ENCODE data around the gene ZNF217.
"Not testable (repeated sequence)": the region's sequence is repeated elsewhere in the genome, so short reads cannot be mapped to it uniquely, and the experiment has no call there.

Gene ZNF217

DNA sequence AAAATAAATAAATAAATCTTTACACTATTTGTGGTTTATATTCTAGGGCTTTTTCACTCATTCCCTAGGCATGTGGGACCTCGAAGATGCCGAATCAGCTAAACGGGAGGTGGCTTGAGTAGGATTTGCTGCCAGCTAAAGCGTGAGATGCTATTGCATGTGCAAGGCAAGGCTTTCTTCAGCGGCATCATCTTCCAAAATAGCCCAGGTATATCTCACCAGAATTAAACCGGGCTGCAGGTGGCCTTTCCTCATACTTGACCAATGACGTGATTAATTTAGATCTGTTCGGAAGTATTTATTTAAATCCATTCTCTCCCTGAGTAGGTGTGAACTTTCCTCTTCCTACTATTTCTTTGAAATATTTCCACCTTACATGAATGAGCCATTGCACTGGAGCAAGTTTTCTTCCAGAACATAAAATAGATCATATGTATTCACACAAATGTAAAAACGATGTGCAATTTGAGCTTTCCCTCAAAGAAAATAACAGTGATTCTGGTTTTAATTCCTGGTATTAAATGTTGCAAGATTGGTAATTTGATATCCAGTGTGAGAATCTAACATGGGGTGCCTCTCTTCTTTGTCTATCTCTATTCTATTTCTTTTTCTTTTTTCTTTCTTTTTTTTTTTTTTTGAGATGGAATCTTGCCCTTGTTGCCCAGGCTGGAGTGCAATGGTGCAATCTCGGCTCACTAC lies 24.3 kb upstream of the ZNF217 start:
- peaks cover 19% of the 10 kb centered on the region for H3K4me1 ChIP-seq (ENCODE audit: insufficient read depth, low read length)
- no peaks in the 10 kb centered on the region for H3K27me3 ChIP-seq (ENCODE audit: control insufficient read depth in 1 of 2, insufficient read depth in 2 of 2, low read length in 2 of 2)
- no peaks in the 10 kb centered on the region for H3K36me3 ChIP-seq (ENCODE audit: insufficient read depth, low read length)
- H3K27ac ChIP-seq (ENCODE audit: low read depth, low read length) = no peak overlapping the region
- H3K9ac ChIP-seq (ENCODE audit: low read length) = no peak overlapping the region
- H3K9me3 ChIP-seq (ENCODE audit: low read length) = no peaks in the 10 kb centered on the region
- H3K4me3 ChIP-seq (ENCODE audit: low read depth in 1 of 2, low read length in 2 of 2) = no peak overlapping the region

GRCh38 chr20:53616489-53616888 lies 22.9 kb upstream of the ZNF217 start:
- H3K9me3 ChIP-seq (ENCODE audit: low read length); H3K27ac ChIP-seq (ENCODE audit: low read depth, low read length); H3K4me3 ChIP-seq (ENCODE audit: low read depth in 1 of 2, low read length in 2 of 2); H3K36me3 ChIP-seq (ENCODE audit: insufficient read depth, low read length); H3K4me1 ChIP-seq (ENCODE audit: insufficient read depth, low read length); H3K9ac ChIP-seq (ENCODE audit: low read length); H3K27me3 ChIP-seq (ENCODE audit: control insufficient read depth in 1 of 2, insufficient read depth in 2 of 2, low read length in 2 of 2): not testable (repeated sequence)

DNA sequence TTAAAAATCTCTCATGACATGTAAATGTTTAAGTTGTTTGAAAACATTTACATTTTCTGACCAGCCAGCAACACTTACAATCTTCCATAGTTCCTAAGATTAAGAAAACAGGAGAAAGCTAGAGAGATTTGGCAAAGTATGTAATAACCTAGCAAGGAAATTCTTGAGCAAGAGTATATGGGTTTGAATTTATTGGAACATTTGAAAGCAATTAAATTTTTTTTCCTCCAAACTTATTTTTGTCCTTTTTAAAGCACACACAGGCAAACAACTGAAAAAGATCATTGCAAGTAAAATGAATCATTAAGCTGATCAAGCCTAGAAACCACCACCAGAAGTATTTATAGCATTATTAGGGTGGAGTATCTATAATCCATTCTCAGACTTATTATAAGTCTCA lies 20.1 kb upstream of the ZNF217 start:
- no peaks in the 10 kb centered on the region for H3K27me3 ChIP-seq (ENCODE audit: control insufficient read depth in 1 of 2, insufficient read depth in 2 of 2, low read length in 2 of 2)
- no peak overlapping the region for H3K27ac ChIP-seq (ENCODE audit: low read depth, low read length)
- no peak overlapping the region for H3K4me3 ChIP-seq (ENCODE audit: low read depth in 1 of 2, low read length in 2 of 2)
- H3K4me1 ChIP-seq (ENCODE audit: insufficient read depth, low read length) = peaks cover 10% of the 10 kb centered on the region
- no peak overlapping the region for H3K9ac ChIP-seq (ENCODE audit: low read length)
- H3K9me3 ChIP-seq (ENCODE audit: low read length) = no peaks in the 10 kb centered on the region
- H3K36me3 ChIP-seq (ENCODE audit: insufficient read depth, low read length) = no peaks in the 10 kb centered on the region

DNA sequence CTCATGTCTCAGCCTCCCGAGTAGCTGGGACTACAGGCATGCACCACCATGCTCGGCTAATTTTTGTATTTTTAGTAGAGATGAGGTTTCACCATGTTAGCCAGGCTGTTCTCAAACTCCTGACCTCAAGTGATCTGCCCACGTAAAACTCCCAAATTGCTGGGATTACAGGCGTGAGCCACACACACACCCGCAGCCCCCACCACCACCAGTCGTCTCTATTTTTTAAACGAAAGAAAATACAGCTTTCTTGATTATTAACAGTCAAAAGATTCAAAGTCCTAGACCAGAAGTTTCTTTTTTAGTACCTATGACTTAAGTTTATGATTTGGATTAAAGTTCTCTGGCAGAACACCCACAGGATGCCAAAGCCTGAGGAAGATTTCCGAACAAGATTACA lies 18.6 kb upstream of the ZNF217 start:
- H3K9ac ChIP-seq (ENCODE audit: low read length); H3K27ac ChIP-seq (ENCODE audit: low read depth, low read length); H3K4me3 ChIP-seq (ENCODE audit: low read depth in 1 of 2, low read length in 2 of 2); H3K27me3 ChIP-seq (ENCODE audit: control insufficient read depth in 1 of 2, insufficient read depth in 2 of 2, low read length in 2 of 2); H3K36me3 ChIP-seq (ENCODE audit: insufficient read depth, low read length); H3K9me3 ChIP-seq (ENCODE audit: low read length): not testable (repeated sequence)
- peaks cover 10% of the 10 kb centered on the region for H3K4me1 ChIP-seq (ENCODE audit: insufficient read depth, low read length)

GRCh38 chr20:53611449-53611894 lies 17.8 kb upstream of the ZNF217 start:
- H3K27me3 ChIP-seq (ENCODE audit: control insufficient read depth in 1 of 2, insufficient read depth in 2 of 2, low read length in 2 of 2) = no peaks in the 10 kb centered on the region
- no peaks in the 10 kb centered on the region for H3K9me3 ChIP-seq (ENCODE audit: low read length)
- H3K4me1 ChIP-seq (ENCODE audit: insufficient read depth, low read length) = peaks cover 10% of the 10 kb centered on the region
- no peak overlapping the region for H3K27ac ChIP-seq (ENCODE audit: low read depth, low read length)
- no peak overlapping the region for H3K9ac ChIP-seq (ENCODE audit: low read length)
- no peaks in the 10 kb centered on the region for H3K36me3 ChIP-seq (ENCODE audit: insufficient read depth, low read length)
- no peak overlapping the region for H3K4me3 ChIP-seq (ENCODE audit: low read depth in 1 of 2, low read length in 2 of 2)

DNA sequence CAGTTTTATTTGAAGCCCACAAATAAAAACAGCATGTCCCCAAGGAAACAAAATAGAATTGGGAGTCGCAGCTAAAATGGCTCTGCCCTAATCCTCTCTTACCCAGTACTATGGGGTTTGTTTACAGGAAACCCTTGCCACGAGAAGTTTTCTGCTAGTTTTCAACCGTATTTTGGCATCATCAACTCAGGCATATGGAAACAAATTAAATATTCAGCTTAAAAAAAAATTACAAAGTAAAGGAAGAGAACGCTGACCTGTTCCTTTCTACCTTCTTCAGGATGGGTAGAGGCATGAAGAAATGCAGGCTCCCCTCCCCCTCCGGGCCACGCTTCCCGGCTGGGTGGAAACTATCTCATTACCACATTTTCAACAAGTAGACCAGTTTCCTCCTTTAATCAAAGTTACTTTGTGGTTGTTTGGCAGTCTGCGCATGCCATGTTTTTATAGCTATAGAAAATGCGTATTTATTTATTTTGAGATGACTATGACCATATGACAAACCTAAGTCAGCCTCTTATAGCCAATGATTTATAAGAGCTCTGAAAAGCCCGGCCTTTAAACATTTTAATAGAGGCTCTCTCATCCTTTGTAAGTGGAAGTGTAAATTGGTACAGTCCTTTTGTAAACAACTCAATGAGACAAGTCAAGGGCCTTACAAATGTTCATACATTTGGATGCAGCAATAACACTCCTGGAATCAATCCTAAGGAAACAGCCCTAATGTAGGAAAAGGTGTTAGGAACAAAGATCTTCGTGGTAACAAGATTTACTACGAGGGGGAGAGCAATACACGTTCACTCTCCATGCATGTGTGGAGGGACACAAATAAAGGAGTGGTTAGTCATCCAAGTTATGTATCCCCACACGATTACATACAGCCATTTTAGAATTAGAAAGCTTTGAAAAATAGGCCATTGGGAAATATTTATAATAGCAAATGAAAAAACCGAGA lies 16.1 kb upstream of the ZNF217 start:
- H3K27ac ChIP-seq (ENCODE audit: low read depth, low read length) = no peak overlapping the region
- H3K9ac ChIP-seq (ENCODE audit: low read length) = no peak overlapping the region
- H3K27me3 ChIP-seq (ENCODE audit: control insufficient read depth in 1 of 2, insufficient read depth in 2 of 2, low read length in 2 of 2) = no peaks in the 10 kb centered on the region
- peaks cover 10% of the 10 kb centered on the region for H3K4me1 ChIP-seq (ENCODE audit: insufficient read depth, low read length)
- H3K4me3 ChIP-seq (ENCODE audit: low read depth in 1 of 2, low read length in 2 of 2) = no peak overlapping the region
- no peaks in the 10 kb centered on the region for H3K9me3 ChIP-seq (ENCODE audit: low read length)
- H3K36me3 ChIP-seq (ENCODE audit: insufficient read depth, low read length) = no peaks in the 10 kb centered on the region

DNA sequence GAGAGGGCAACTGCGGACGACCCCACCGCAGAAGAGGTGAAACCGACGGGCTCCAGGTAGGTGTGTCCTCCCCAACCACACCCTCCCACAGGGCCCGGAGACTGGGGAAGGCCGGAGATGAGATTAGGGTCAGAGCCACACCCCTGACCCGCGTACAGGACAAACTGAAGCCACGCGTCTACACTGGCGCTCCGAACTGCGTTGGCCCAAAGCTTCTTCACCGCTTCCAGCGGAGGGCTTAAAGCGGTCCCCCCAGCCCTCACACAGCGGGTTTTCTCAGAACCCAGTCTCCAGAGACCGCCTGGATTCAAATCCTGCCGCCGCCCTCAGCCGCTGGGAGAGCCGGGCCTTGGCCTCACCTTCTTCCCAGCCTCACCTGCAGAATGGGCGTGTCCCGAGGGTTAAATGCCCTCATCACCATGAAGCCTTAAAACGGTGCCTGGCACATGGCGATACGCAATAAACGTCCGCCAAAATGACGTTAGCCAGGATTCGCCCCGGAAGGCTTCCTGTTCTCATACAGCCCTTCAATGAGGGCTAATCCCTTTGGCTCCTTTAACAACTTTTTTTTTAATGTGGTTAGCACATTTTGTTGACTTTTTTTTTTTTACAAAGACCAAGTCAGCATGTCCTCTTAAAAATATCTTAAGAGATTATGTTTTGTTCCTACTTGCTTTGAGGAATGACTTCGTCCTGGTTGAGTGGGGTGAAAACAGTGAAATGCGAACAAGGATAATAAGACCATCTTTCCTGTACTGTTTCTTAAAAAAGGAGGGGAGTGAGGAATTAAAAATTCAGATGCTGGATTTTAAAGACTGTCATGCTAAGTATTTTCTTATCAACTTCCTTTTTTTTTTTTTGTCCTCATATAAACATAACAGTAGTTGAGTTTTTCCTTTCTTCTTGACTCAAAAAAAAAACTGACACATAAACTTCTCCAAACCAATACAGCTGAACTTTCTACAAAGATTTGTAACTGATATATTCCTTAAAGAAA lies 15.1 kb upstream of the ZNF217 start:
- H3K4me1 ChIP-seq (ENCODE audit: insufficient read depth, low read length) = peaks cover 10% of the 10 kb centered on the region
- H3K9me3 ChIP-seq (ENCODE audit: low read length) = no peaks in the 10 kb centered on the region
- no peak overlapping the region for H3K4me3 ChIP-seq (ENCODE audit: low read depth in 1 of 2, low read length in 2 of 2)
- H3K27me3 ChIP-seq (ENCODE audit: control insufficient read depth in 1 of 2, insufficient read depth in 2 of 2, low read length in 2 of 2) = no peaks in the 10 kb centered on the region
- H3K36me3 ChIP-seq (ENCODE audit: insufficient read depth, low read length) = no peaks in the 10 kb centered on the region
- H3K9ac ChIP-seq (ENCODE audit: low read length) = no peak overlapping the region
- H3K27ac ChIP-seq (ENCODE audit: low read depth, low read length) = no peak overlapping the region

DNA sequence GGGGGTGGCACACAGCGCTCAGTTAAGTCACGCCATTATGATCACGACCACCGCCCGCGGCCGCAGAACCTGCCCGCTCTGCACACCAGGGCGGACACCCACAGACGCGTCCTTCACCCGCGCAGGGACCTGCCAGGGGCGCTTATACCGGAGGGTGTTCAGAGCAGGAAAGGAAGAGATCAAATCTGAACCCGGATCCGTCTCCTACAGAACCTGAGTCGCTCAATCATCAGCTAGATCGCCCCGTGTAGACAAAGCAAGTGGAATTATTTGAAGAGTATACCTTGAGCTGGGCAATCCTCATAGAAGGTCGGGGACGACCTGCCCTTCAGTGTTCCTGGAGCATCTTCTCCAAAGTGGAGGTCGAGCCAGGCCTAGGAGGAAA lies 14.4 kb upstream of the ZNF217 start:
- Histone ChIP-seq H3K27ac (ENCODE audit: low read depth, low read length) (no peak overlapping the region), H3K9me3 (ENCODE audit: low read length) (no peaks in the 10 kb centered on the region), H3K4me1 (ENCODE audit: insufficient read depth, low read length) (peaks cover 10% of the 10 kb centered on the region), H3K4me3 (ENCODE audit: low read depth in 1 of 2, low read length in 2 of 2) (no peak overlapping the region), H3K9ac (ENCODE audit: low read length) (no peak overlapping the region), H3K27me3 (ENCODE audit: control insufficient read depth in 1 of 2, insufficient read depth in 2 of 2, low read length in 2 of 2) (no peaks in the 10 kb centered on the region), H3K36me3 (ENCODE audit: insufficient read depth, low read length) (no peaks in the 10 kb centered on the region)

DNA sequence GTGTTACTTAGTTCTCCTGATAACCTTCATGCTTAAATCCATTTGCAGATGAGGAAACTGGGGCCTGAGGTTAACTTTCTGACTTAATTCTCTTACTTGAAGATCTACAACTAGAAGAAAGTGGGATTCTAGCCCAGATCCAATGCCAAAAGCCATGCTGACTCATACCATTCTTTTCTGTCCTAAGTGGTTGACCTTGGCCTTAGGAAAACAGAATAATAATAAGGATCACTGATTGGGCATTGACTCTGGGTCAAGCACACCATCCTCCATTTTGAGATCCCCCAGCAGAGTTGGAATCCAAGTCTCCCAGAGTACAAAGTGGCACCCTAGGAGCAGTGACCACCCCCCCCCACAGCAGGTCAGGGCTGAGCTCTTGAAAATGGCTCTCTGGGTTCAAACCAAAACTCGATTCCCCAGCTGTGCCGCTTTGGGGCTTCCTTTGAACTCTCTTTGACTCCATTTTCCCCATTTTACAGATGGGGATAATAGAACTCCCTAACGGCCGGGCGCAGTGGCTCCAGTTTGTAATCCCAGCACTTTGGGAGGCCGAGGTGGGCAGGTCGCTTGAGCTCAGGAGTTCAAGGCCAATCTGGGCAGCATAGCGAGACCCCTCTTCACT lies 12.8 kb upstream of the ZNF217 start:
- Histone ChIP-seq H3K27me3 (ENCODE audit: control insufficient read depth in 1 of 2, insufficient read depth in 2 of 2, low read length in 2 of 2) (no peaks in the 10 kb centered on the region), H3K9ac (ENCODE audit: low read length) (no peak overlapping the region), H3K9me3 (ENCODE audit: low read length) (no peaks in the 10 kb centered on the region), H3K27ac (ENCODE audit: low read depth, low read length) (no peak overlapping the region), H3K4me3 (ENCODE audit: low read depth in 1 of 2, low read length in 2 of 2) (no peak overlapping the region), H3K4me1 (ENCODE audit: insufficient read depth, low read length) (peaks cover 10% of the 10 kb centered on the region), H3K36me3 (ENCODE audit: insufficient read depth, low read length) (no peaks in the 10 kb centered on the region)

DNA sequence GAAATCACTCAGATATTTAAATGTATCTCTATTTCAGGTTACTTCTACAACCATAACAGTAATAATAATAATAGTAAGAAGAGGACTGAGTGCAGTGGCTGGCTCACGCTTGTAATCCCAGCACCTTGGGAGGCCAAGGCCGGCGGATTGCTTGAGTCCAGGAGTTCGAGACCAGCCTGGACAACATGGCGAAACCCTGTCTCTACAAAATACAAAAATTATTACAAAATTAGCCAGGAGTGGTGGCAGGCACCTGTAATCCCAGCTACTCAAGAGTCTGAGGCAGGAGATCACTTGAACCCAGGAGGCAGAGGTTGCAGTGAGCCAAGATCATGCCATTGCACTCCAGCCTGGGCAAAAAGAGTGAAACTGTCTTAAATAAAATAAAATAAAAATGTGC lies 11.8 kb upstream of the ZNF217 start:
- not testable (repeated sequence) for H3K27ac ChIP-seq (ENCODE audit: low read depth, low read length); H3K36me3 ChIP-seq (ENCODE audit: insufficient read depth, low read length); H3K9me3 ChIP-seq (ENCODE audit: low read length); H3K4me3 ChIP-seq (ENCODE audit: low read depth in 1 of 2, low read length in 2 of 2); H3K27me3 ChIP-seq (ENCODE audit: control insufficient read depth in 1 of 2, insufficient read depth in 2 of 2, low read length in 2 of 2); H3K9ac ChIP-seq (ENCODE audit: low read length)
- peaks cover 10% of the 10 kb centered on the region for H3K4me1 ChIP-seq (ENCODE audit: insufficient read depth, low read length)

- not testable (repeated sequence) for H3K9ac ChIP-seq (ENCODE audit: low read length); H3K4me1 ChIP-seq (ENCODE audit: insufficient read depth, low read length); H3K4me3 ChIP-seq (ENCODE audit: low read depth in 1 of 2, low read length in 2 of 2); H3K27me3 ChIP-seq (ENCODE audit: control insufficient read depth in 1 of 2, insufficient read depth in 2 of 2, low read length in 2 of 2); H3K36me3 ChIP-seq (ENCODE audit: insufficient read depth, low read length); H3K27ac ChIP-seq (ENCODE audit: low read depth, low read length); H3K9me3 ChIP-seq (ENCODE audit: low read length)
Measured at GRCh38 chr20:53604846-53605245, 11.2 kb upstream of the ZNF217 start.

Data from muscle layer of colon (tissue), 2 donors.